GM23338 (cell line): ENCODE results near the gene MRPS22. TPM values are rescaled to one million over a fixed set of nuclear protein-coding genes. Genes with fewer than 3 reads are reported as not detected.

Experiments
- ATAC-seq: fragments of 200-7000 bp; cut with Tn5 transposase; 3 replicates; pipeline ENCODE4 v1.9.1; 2020
- DNase-seq: peaks from one replicate; pipeline ENCODE4 v3.0.0-alpha.2; 2015; ENCODE audit warnings: low spot score
- H2AFZ ChIP-seq: fragments of 200-600 bp; sonication (generic); 2 replicates; pipeline ENCODE4 v1.8.0; 2016; ENCODE audit warnings: antibody characterized with exemption, mild to moderate bottlenecking, moderate library complexity
- H3F3A ChIP-seq: fragments of 200-600 bp; sonication (generic); replicated peaks from 2 replicates; pipeline ENCODE4 v1.8.0; 2017; ENCODE audit warnings: antibody characterized with exemption, mixed run types, low read depth
- H3K27ac ChIP-seq: fragments of 200-600 bp; sonication (generic); 2 replicates; pipeline ENCODE4 v1.6.1; 2016; ENCODE audit warnings: low read depth
- H3K27me3 ChIP-seq: fragments of 200-600 bp; sonication (generic); 2 replicates; pipeline ENCODE4 v1.8.0; 2016; ENCODE audit warnings: mild to moderate bottlenecking, mixed run types, moderate library complexity; ENCODE audit not compliant: insufficient read depth
- H3K36me3 ChIP-seq: fragments of 200-600 bp; sonication (generic); 2 replicates; pipeline ENCODE4 v1.8.0; 2016; ENCODE audit warnings: mild to moderate bottlenecking; ENCODE audit not compliant: insufficient read depth
- H3K4me1 ChIP-seq: fragments of 200-600 bp; sonication (generic); 2 replicates; pipeline ENCODE4 v1.8.0; 2016; ENCODE audit warnings: mild to moderate bottlenecking, moderate library complexity; ENCODE audit not compliant: insufficient read depth
- H3K4me2 ChIP-seq: fragments of 200-600 bp; sonication (generic); 2 replicates; pipeline ENCODE4 v1.7.1; 2017; ENCODE audit warnings: mixed run types
- H3K4me3 ChIP-seq: fragments of 200-600 bp; sonication (generic); 2 replicates; pipeline ENCODE4 v1.6.1; 2016; ENCODE audit warnings: mixed run types
- H3K79me2 ChIP-seq: fragments of 200-600 bp; sonication (generic); replicated peaks from 2 replicates; pipeline ENCODE4 v1.8.0; 2017; ENCODE audit warnings: mild to moderate bottlenecking; ENCODE audit not compliant: insufficient read depth
- H3K9me2 ChIP-seq: fragments of 200-600 bp; sonication (generic); 2 replicates; pipeline ENCODE4 v1.8.0; 2017; ENCODE audit not compliant: insufficient read depth
- H4K20me1 ChIP-seq: fragments of 200-600 bp; sonication (generic); replicated peaks from 2 replicates; pipeline ENCODE4 v1.8.0; 2017; ENCODE audit warnings: mild to moderate bottlenecking; ENCODE audit not compliant: insufficient read depth
- H3K27ac Mint-ChIP-seq: 2 replicates; pipeline ENCODE4 v1.8.0; 2020; ENCODE audit warnings: inconsistent platforms, mild to moderate bottlenecking, moderate library complexity, mixed read lengths
- H3K27me3 Mint-ChIP-seq: 3 replicates; pipeline ENCODE4 v1.8.0; 2022; ENCODE audit warnings: low read depth, mild to moderate bottlenecking, moderate library complexity, mixed read lengths, inconsistent platforms; ENCODE audit not compliant: insufficient read depth, poor library complexity
- H3K36me3 Mint-ChIP-seq: 3 replicates; pipeline ENCODE4 v1.8.0; 2021; ENCODE audit warnings: low read depth, mild to moderate bottlenecking, inconsistent platforms, moderate library complexity, mixed read lengths
- H3K4me1 Mint-ChIP-seq: 3 replicates; pipeline ENCODE4 v1.8.0; 2020; ENCODE audit warnings: mild to moderate bottlenecking, inconsistent platforms, mixed read lengths
- H3K4me3 Mint-ChIP-seq: 3 replicates; pipeline ENCODE4 v1.8.0; 2021; ENCODE audit warnings: moderate library complexity, mild to moderate bottlenecking, inconsistent platforms, mixed read lengths
- H3K9me3 Mint-ChIP-seq: 3 replicates; pipeline ENCODE4 v1.8.0; 2020; ENCODE audit warnings: moderate library complexity, mild to moderate bottlenecking, inconsistent platforms, mixed read lengths
- CREB1 ChIP-seq: fragments of 250-450 bp; sonication (Bioruptor Pico); IDR thresholded peaks from 2 replicates; pipeline ENCODE4 v1.5.0; 2020; ENCODE audit warnings: low read depth, mild to moderate bottlenecking, moderate library complexity
- EZH2 ChIP-seq: fragments of 200-600 bp; sonication (generic); IDR thresholded peaks from one replicate; pipeline ENCODE4 v1.8.0; 2017; ENCODE audit warnings: antibody characterized with exemption, mild to moderate bottlenecking, low read depth; ENCODE audit not compliant: unreplicated experiment
- EZH2phosphoT487 ChIP-seq: fragments of 200-600 bp; sonication (generic); IDR thresholded peaks from one replicate; pipeline ENCODE4 v1.8.1; 2018; ENCODE audit warnings: antibody characterized with exemption; ENCODE audit not compliant: unreplicated experiment
- JUNB ChIP-seq: IDR thresholded peaks from one replicate; pipeline ENCODE4 v1.6.1; 2016; ENCODE audit warnings: antibody characterized with exemption; ENCODE audit not compliant: unreplicated experiment
- NANOG ChIP-seq: IDR thresholded peaks from 2 replicates; pipeline ENCODE4 v1.6.1; 2016; ENCODE audit warnings: antibody characterized with exemption, borderline replicate concordance
- POLR2AphosphoS5 ChIP-seq: IDR thresholded peaks from 2 replicates; pipeline ENCODE4 v1.6.1; 2016; ENCODE audit warnings: antibody characterized with exemption, low read depth
- REST ChIP-seq: IDR thresholded peaks from one replicate; pipeline ENCODE4 v1.6.1; 2018; ENCODE audit warnings: antibody characterized with exemption; ENCODE audit not compliant: unreplicated experiment
- STAT1 ChIP-seq: IDR thresholded peaks from one replicate; pipeline ENCODE4 v1.6.1; 2016; ENCODE audit warnings: antibody characterized with exemption; ENCODE audit not compliant: unreplicated experiment
- ZNF114 ChIP-seq: fragments of 250-450 bp; sonication (Bioruptor Pico); IDR thresholded peaks from 2 replicates; pipeline ENCODE4 v1.5.0; 2020; ENCODE audit warnings: mild to moderate bottlenecking, moderate library complexity
- ZNF331 ChIP-seq: fragments of 250-450 bp; sonication (Bioruptor Pico); IDR thresholded peaks from 2 replicates; pipeline ENCODE4 v1.5.0; 2020; ENCODE audit warnings: low read depth, mild to moderate bottlenecking, moderate library complexity
- polyA plus RNA-seq: library from polyadenylated mRNA; unstranded; fragments of >200 nt; fragmentation: Nextera tagmentation; extraction: Ambion mirVana; gene quantifications from 2 replicates; pipeline ENCODE4 v1.2.1, GENCODE V29; 2016
- total RNA-seq: library from RNA; depleted of rRNA; stranded (reverse); fragments of >200 nt; shearing (Covaris generic); gene quantifications from 2 replicates; pipeline ENCODE4 v1.2.3, GENCODE V29; 2014
- TF ChIP-seq, protein P1 (sequence below): fragments of 250-450 bp; sonication (Bioruptor Pico); IDR thresholded peaks from 2 replicates; pipeline ENCODE4 v1.5.0; 2020; ENCODE audit warnings: mild to moderate bottlenecking, moderate library complexity
- TF ChIP-seq, protein P2 (sequence below), 2 experiments: fragments of 200-600 bp in 1 of 2; sonication (generic) in 1 of 2; conservative IDR thresholded peaks; 2 replicates each; pipeline versions ENCODE4 v1.5.1 to v1.6.1; 2016 to 2017; ENCODE audit warnings: antibody characterized with exemption in 2 of 2, low read depth in 2 of 2, mild to moderate bottlenecking in 2 of 2, moderate library complexity in 1 of 2
- TF ChIP-seq, protein P3 (sequence below): IDR thresholded peaks from 2 replicates; pipeline ENCODE4 v1.6.1; 2016; ENCODE audit warnings: antibody characterized with exemption

Gene MRPS22
- total and polyA plus RNA-seq, 2 experiments from 2014 or later, result 58.4 to 65.6 TPM

DNA sequence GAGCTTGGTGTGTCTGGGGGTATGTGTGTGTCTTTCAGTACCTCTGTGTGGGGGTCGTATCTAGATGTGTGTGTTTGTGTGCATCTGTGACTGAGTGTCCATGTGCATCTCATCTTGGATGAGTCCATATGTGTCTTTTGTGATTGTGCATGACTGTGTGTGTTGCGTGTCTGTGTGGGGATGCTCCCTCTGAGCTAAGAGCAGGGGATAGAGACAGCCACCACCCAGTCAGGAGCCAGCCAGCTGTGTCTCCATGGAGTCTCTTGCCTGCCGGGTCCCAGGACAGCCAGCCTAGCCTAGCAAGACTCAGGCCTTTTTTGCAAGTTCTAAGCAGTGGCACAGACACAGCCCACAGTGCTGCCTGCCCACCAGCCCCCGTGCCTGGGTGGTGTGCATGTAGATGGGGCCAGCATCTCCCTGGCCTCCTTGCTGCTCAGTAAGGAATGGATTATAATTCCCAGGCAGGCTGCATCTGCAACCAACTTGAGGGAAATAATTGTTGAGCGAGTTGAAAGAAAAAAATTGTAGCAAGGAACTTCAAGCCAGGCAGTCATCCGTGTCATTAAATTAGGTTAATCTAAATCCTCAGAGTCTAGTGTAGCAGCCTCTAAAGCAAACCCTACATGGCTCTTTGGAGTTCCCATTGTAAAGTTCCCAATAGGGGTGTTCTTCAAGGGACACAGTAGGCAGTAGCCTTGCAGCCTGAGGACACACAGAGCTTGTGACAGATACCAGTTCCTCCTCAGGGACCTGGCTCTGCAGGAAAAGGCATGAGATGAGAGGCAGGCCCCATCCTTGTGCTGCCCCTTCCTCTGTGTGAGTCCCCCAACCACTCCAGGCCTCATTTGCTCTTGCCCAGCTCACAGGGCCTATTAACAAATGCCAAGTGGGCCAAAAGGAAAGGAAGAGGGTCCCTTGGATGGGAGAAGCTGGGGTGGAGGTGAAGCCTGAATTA is 35.9 kb upstream of the MRPS22 start:
- Histone ChIP-seq H3K79me2 (no peaks in the 10 kb centered on the region), H3K4me3 (no peak overlapping the region), H3K27ac (no peak overlapping the region), H3K9me2 (peaks cover 2% of the 10 kb centered on the region; the same call in 1 of the 2 replicates), H2AFZ (no peak overlapping the region), H3K4me2 (no peak overlapping the region), H4K20me1 (no peaks in the 10 kb centered on the region), H3K4me1 (peaks cover 3% of the 10 kb centered on the region; the same call in 1 of the 2 replicates), H3F3A (no peaks in the 10 kb centered on the region), H3K27me3 (no peaks in the 10 kb centered on the region), H3K36me3 (no peaks in the 10 kb centered on the region)
- TF ChIP-seq CREB1 (CRISPR knock-in tag) (no peak), ZNF114 (CRISPR knock-in tag) (no peak), EZH2 (no peak), STAT1 (no peak), EZH2phosphoT487 (no peak), REST (no peak), ZNF331 (CRISPR knock-in tag) (no peak), JUNB (no peak), NANOG (no peak), POLR2AphosphoS5 (no peak)
- TF ChIP-seq, protein P1, sequence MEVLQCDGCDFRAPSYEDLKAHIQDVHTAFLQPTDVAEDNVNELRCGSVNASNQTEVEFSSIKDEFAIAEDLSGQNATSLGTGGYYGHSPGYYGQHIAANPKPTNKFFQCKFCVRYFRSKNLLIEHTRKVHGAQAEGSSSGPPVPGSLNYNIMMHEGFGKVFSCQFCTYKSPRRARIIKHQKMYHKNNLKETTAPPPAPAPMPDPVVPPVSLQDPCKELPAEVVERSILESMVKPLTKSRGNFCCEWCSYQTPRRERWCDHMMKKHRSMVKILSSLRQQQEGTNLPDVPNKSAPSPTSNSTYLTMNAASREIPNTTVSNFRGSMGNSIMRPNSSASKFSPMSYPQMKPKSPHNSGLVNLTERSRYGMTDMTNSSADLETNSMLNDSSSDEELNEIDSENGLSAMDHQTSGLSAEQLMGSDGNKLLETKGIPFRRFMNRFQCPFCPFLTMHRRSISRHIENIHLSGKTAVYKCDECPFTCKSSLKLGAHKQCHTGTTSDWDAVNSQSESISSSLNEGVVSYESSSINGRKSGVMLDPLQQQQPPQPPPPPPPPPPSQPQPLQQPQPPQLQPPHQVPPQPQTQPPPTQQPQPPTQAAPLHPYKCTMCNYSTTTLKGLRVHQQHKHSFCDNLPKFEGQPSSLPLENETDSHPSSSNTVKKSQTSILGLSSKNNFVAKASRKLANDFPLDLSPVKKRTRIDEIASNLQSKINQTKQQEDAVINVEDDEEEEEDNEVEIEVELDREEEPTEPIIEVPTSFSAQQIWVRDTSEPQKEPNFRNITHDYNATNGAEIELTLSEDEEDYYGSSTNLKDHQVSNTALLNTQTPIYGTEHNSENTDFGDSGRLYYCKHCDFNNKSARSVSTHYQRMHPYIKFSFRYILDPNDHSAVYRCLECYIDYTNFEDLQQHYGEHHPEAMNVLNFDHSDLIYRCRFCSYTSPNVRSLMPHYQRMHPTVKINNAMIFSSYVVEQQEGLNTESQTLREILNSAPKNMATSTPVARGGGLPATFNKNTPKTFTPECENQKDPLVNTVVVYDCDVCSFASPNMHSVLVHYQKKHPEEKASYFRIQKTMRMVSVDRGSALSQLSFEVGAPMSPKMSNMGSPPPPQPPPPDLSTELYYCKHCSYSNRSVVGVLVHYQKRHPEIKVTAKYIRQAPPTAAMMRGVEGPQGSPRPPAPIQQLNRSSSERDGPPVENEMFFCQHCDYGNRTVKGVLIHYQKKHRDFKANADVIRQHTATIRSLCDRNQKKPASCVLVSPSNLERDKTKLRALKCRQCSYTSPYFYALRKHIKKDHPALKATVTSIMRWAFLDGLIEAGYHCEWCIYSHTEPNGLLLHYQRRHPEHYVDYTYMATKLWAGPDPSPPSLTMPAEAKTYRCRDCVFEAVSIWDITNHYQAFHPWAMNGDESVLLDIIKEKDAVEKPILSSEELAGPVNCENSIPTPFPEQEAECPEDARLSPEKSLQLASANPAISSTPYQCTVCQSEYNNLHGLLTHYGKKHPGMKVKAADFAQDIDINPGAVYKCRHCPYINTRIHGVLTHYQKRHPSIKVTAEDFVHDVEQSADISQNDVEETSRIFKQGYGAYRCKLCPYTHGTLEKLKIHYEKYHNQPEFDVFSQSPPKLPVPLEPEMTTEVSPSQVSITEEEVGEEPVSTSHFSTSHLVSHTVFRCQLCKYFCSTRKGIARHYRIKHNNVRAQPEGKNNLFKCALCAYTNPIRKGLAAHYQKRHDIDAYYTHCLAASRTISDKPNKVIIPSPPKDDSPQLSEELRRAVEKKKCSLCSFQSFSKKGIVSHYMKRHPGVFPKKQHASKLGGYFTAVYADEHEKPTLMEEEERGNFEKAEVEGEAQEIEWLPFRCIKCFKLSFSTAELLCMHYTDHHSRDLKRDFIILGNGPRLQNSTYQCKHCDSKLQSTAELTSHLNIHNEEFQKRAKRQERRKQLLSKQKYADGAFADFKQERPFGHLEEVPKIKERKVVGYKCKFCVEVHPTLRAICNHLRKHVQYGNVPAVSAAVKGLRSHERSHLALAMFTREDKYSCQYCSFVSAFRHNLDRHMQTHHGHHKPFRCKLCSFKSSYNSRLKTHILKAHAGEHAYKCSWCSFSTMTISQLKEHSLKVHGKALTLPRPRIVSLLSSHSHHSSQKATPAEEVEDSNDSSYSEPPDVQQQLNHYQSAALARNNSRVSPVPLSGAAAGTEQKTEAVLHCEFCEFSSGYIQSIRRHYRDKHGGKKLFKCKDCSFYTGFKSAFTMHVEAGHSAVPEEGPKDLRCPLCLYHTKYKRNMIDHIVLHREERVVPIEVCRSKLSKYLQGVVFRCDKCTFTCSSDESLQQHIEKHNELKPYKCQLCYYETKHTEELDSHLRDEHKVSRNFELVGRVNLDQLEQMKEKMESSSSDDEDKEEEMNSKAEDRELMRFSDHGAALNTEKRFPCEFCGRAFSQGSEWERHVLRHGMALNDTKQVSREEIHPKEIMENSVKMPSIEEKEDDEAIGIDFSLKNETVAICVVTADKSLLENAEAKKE (CRISPR knock-in tag), result no peak
- TF ChIP-seq, protein P2, sequence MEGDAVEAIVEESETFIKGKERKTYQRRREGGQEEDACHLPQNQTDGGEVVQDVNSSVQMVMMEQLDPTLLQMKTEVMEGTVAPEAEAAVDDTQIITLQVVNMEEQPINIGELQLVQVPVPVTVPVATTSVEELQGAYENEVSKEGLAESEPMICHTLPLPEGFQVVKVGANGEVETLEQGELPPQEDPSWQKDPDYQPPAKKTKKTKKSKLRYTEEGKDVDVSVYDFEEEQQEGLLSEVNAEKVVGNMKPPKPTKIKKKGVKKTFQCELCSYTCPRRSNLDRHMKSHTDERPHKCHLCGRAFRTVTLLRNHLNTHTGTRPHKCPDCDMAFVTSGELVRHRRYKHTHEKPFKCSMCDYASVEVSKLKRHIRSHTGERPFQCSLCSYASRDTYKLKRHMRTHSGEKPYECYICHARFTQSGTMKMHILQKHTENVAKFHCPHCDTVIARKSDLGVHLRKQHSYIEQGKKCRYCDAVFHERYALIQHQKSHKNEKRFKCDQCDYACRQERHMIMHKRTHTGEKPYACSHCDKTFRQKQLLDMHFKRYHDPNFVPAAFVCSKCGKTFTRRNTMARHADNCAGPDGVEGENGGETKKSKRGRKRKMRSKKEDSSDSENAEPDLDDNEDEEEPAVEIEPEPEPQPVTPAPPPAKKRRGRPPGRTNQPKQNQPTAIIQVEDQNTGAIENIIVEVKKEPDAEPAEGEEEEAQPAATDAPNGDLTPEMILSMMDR (conservative IDR thresholded peaks at IDR 0.05; ENCODE audit: low read depth in 2 of 2), result no peak
- TF ChIP-seq, protein P3, sequence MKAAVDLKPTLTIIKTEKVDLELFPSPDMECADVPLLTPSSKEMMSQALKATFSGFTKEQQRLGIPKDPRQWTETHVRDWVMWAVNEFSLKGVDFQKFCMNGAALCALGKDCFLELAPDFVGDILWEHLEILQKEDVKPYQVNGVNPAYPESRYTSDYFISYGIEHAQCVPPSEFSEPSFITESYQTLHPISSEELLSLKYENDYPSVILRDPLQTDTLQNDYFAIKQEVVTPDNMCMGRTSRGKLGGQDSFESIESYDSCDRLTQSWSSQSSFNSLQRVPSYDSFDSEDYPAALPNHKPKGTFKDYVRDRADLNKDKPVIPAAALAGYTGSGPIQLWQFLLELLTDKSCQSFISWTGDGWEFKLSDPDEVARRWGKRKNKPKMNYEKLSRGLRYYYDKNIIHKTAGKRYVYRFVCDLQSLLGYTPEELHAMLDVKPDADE, result no peak
- Mint-ChIP-seq H3K27ac (no peak overlapping the region), H3K9me3 (no peaks in the 10 kb centered on the region), H3K4me1 (peaks cover 14% of the 10 kb centered on the region), H3K36me3 (no peaks in the 10 kb centered on the region), H3K27me3 (peaks cover 10% of the 10 kb centered on the region), H3K4me3 (no peak overlapping the region)
- DNase-seq (no peak), ATAC-seq (no peak)
